Tibial artery (tissue), 4 donors: Measurements from ENCODE around the gene CEP192.
"Not testable (repeated sequence)": the region's sequence is repeated elsewhere in the genome, so short reads cannot be mapped to it uniquely, and the experiment has no call there.

ENCODE experiments used
- DNase-seq, 2 donors: peaks; one replicate each; pipeline ENCODE4 v3.0.0-alpha.2; 2019
- H3K27ac ChIP-seq, 2 donors: fragments of 200-600 bp; sonication (generic) in 1 of 2; 1 replicate in 1 of 2; 2 replicates in 1 of 2; pipeline ENCODE4 v1.5.1; 2018 to 2019; ENCODE audit warnings: mild to moderate bottlenecking in 1 of 2
- H3K27me3 ChIP-seq, 2 donors: fragments of 200-600 bp; sonication (generic) in 1 of 2; one replicate each; pipeline versions ENCODE4 v1.5.1 to v1.6.0; 2016 to 2019
- H3K36me3 ChIP-seq, 3 donors: fragments of 200-600 bp; sonication (generic) in 2 of 3; one replicate each; pipeline ENCODE4 v1.5.1; 2016 to 2019; ENCODE audit warnings: mild to moderate bottlenecking in 2 of 3
- H3K4me1 ChIP-seq, 4 donors: fragments of 200-600 bp; sonication (generic) in 2 of 4; 1 replicate in 3 of 4; 2 replicates in 1 of 4; pipeline ENCODE4 v1.5.1; 2016 to 2019
- H3K4me3 ChIP-seq, 2 donors: fragments of 200-600 bp; sonication (generic) in 1 of 2; 1 replicate in 1 of 2; 2 replicates in 1 of 2; pipeline ENCODE4 v1.5.1; 2018 to 2019; ENCODE audit warnings: mild to moderate bottlenecking in 2 of 2
- H3K9me3 ChIP-seq, 3 donors: fragments of 200-600 bp; sonication (generic) in 1 of 3; one replicate each; pipeline ENCODE4 v1.5.1; 2016 to 2019
- CTCF ChIP-seq, 2 experiments: fragments of 200-600 bp in 1 of 2; fragments of 450-650 bp in 1 of 2; IDR thresholded peaks; one replicate each; pipeline ENCODE4 v1.5.1; 2017 to 2019; ENCODE audit warnings: antibody characterized with exemption in 2 of 2, mild to moderate bottlenecking in 1 of 2, moderate library complexity in 1 of 2
- intact Hi-C: fragments of 100-400 bp; cut with DNase I; formaldehyde crosslinking; loops from one replicate; pipeline ENCODE4 v1.15.0; 2023; ENCODE audit warnings: low total_unique reads

CEP192 gene

GRCh38 chr18:12993439-12993838 is 2.3 kb downstream of the CEP192 start:
- H3K4me1 ChIP-seq = peaks cover 0 to 24% (median 17%) of the 10 kb centered on the region in 4 donors
- no peak overlapping the region for H3K4me3 ChIP-seq
- H3K27me3 ChIP-seq = no peaks in the 10 kb centered on the region
- intact Hi-C loops = loop anchor here (10.0 kb wide), 1 partner anchor 731 kb away; the partner anchor contains the start of genes FAM210A and RNMT
- TF ChIP-seq CTCF (IDR thresholded peaks at IDR 0.05) = no peak
- no peak overlapping the region for H3K27ac ChIP-seq
- no peaks in the 10 kb centered on the region for H3K9me3 ChIP-seq
- DNase-seq = no peak
- no peaks in the 10 kb centered on the region for H3K36me3 ChIP-seq

- Histone ChIP-seq H3K36me3 (peaks cover 0 to under 1% (median 0%) of the 10 kb centered on the region in 3 donors), H3K4me3 (no peak overlapping the region), H3K9me3 (no peaks in the 10 kb centered on the region), H3K27ac (no peak overlapping the region), H3K4me1 (peaks cover 0 to 19% (median 15%) of the 10 kb centered on the region in 4 donors), H3K27me3 (no peaks in the 10 kb centered on the region)
- TF ChIP-seq CTCF (IDR thresholded peaks at IDR 0.05) = no peak
- intact Hi-C loops = loop anchor here (10.0 kb wide), 1 partner anchor 729 kb away; the partner anchor contains the start of genes FAM210A and RNMT
- DNase-seq = no peak
These were observed 4.3 kb downstream of the CEP192 start for GRCh38 chr18:12995424-12995823.

- no peak for DNase-seq
- Histone ChIP-seq H3K27me3 (no peaks in the 10 kb centered on the region), H3K4me1 (peaks cover 0 to 17% (median 14%) of the 10 kb centered on the region in 4 donors), H3K27ac (no peak overlapping the region), H3K9me3 (no peaks in the 10 kb centered on the region), H3K4me3 (no peak overlapping the region), H3K36me3 (peaks cover 0 to 6% (median 5%) of the 10 kb centered on the region in 3 donors)
- intact Hi-C loops = loop anchor here (10.0 kb wide), 1 partner anchor 729 kb away; the partner anchor contains the start of genes FAM210A and RNMT
- no peak for TF ChIP-seq CTCF (IDR thresholded peaks at IDR 0.05)
These were observed 4.9 kb downstream of the CEP192 start for GRCh38 chr18:12995952-12996477.

GRCh38 chr18:12996661-12997292 is 5.6 kb downstream of the CEP192 start:
- TF ChIP-seq CTCF (IDR thresholded peaks at IDR 0.05) = no peak

GRCh38 chr18:12997330-12997729 is 6.2 kb downstream of the CEP192 start:
- intact Hi-C loops = loop anchor here (10.0 kb wide), 1 partner anchor 727 kb away; the partner anchor contains the start of genes FAM210A and RNMT
- not testable (repeated sequence) for H3K4me3 ChIP-seq

More at GRCh38 chr18:12996661-12997292, 5.6 kb downstream of the CEP192 start:
- no peak overlapping the region for H3K4me3 ChIP-seq
- no peak for DNase-seq
- H3K9me3 ChIP-seq = no peaks in the 10 kb centered on the region
- no peak overlapping the region for H3K27ac ChIP-seq
- H3K27me3 ChIP-seq = no peaks in the 10 kb centered on the region
- intact Hi-C loops = loop anchor here (10.0 kb wide), 1 partner anchor 728 kb away; the partner anchor contains the start of genes FAM210A and RNMT
- peaks cover 4 to 14% (median 12%) of the 10 kb centered on the region in 3 donors for H3K36me3 ChIP-seq
- H3K4me1 ChIP-seq = peaks cover 0 to 17% (median 14%) of the 10 kb centered on the region in 4 donors

More at GRCh38 chr18:12997330-12997729, 6.2 kb downstream of the CEP192 start:
- DNase-seq, H3K27ac ChIP-seq, H3K9me3 ChIP-seq, H3K27me3 ChIP-seq: not testable (repeated sequence)
- H3K36me3 ChIP-seq = peaks cover 6 to 19% (median 13%) of the 10 kb centered on the region in 3 donors
- H3K4me1 ChIP-seq = peaks cover 0 to 12% (median 9%) of the 10 kb centered on the region in 4 donors
